HepG2 (cell line): Measurements from ENCODE around the gene MTO1. TPM values are rescaled to one million over a fixed set of nuclear protein-coding genes. Genes with fewer than 3 reads are reported as not detected.

Experiments used
- NAIF1 ChIP-seq: sonication (generic); formaldehyde crosslinking; IDR thresholded peaks from 2 replicates; pipeline ENCODE4 v1.5.0; 2020; ENCODE audit warnings: mild to moderate bottlenecking, missing genetic modification reagents, borderline replicate concordance
- NR0B2 ChIP-seq: sonication (generic); formaldehyde crosslinking; IDR thresholded peaks from 2 replicates; pipeline ENCODE4 v1.4.0; 2020; ENCODE audit warnings: mild to moderate bottlenecking, missing genetic modification reagents
- PAX8 ChIP-seq: sonication (generic); formaldehyde crosslinking; IDR thresholded peaks from 2 replicates; pipeline ENCODE4 v1.8.0; 2022; ENCODE audit warnings: mild to moderate bottlenecking, missing genetic modification reagents, borderline replicate concordance
- XBP1 ChIP-seq: sonication (generic); formaldehyde crosslinking; IDR thresholded peaks from 2 replicates; pipeline ENCODE4 v1.5.0; 2020; ENCODE audit warnings: missing genetic modification reagents
- ZBTB40 ChIP-seq, 2 experiments: fragments of 450-650 bp in 1 of 2; sonication (generic) in 1 of 2; formaldehyde crosslinking in 1 of 2; IDR thresholded peaks; 2 replicates each; pipeline versions ENCODE4 v1.6.1 to v1.8.0; 2016 to 2022; ENCODE audit warnings: antibody characterized with exemption in 1 of 2, mild to moderate bottlenecking in 1 of 2, missing genetic modification reagents in 1 of 2
- ZNF251 ChIP-seq: sonication (generic); formaldehyde crosslinking; IDR thresholded peaks from 2 replicates; pipeline ENCODE4 v1.9.0; 2021; ENCODE audit warnings: mild to moderate bottlenecking, missing genetic modification reagents
- ZNF3 ChIP-seq: IDR thresholded peaks from 2 replicates; pipeline ENCODE4 v1.7.0; 2017; ENCODE audit warnings: inconsistent platforms
- ZNF580 ChIP-seq: IDR thresholded peaks from 2 replicates; pipeline ENCODE4 v1.6.1; 2016; ENCODE audit warnings: low read depth, borderline replicate concordance
- ZNF687 ChIP-seq: sonication (generic); formaldehyde crosslinking; IDR thresholded peaks from 2 replicates; pipeline ENCODE4 v1.5.1; 2020; ENCODE audit warnings: mild to moderate bottlenecking, missing genetic modification reagents, moderate library complexity
- polyA plus RNA-seq, 8 experiments: library from polyadenylated mRNA; depleted of rRNA in 3 of 8; stranded (reverse) in 7 of 8; unstranded in 1 of 8; fragments of >200 nt; fragmentation: Illumina TruSeq in 4 of 8; extraction: Trizol in 4 of 8; gene quantifications; 2 replicates each; pipeline versions ENCODE4 v1.2.1 to v1.2.3, GENCODE V29; 2011 to 2016; ENCODE audit warnings: low read depth in 4 of 8, missing spikeins in 1 of 8, mixed read lengths in 1 of 8; ENCODE audit not compliant: insufficient read depth in 1 of 8
- total RNA-seq, 5 experiments: library from RNA; depleted of rRNA; stranded (reverse); fragments of >200 nt; fragmentation: Illumina TruSeq; extraction: Trizol; gene quantifications; 2 replicates each; pipeline ENCODE4 v1.2.3, GENCODE V29; 2016; ENCODE audit warnings: low read depth in 1 of 5
- TF ChIP-seq, protein P1 (sequence below): sonication (generic); formaldehyde crosslinking; IDR thresholded peaks from 2 replicates; pipeline ENCODE4 v1.5.1; 2020; ENCODE audit warnings: missing genetic modification reagents, mild to moderate bottlenecking, borderline replicate concordance

MTO1 gene
- total and polyA plus RNA-seq, 2 of the 13 experiments (the other 11 are each of a cell fraction or from before 2014, with no cell fraction given) = 21.1 to 45.3 TPM

GRCh38 chr6:73520688-73521350 lies 59.3 kb downstream of the MTO1 start, which contains the start of gene EEF1A1 (continued):
- TF ChIP-seq ZBTB40 (IDR thresholded peaks at IDR 0.05) (no peak), ZBTB40 (CRISPR knock-in tag; IDR thresholded peaks at IDR 0.05) (peak; percentile 3), XBP1 (CRISPR knock-in tag) (no peak), ZNF251 (CRISPR knock-in tag) (0 out of 2 replicates have a peak, but pooled peaks have one; percentile 20), ZNF580 (CRISPR knock-in tag) (0 out of 2 replicates have a peak, but pooled peaks have one; percentile 61), PAX8 (CRISPR knock-in tag) (no peak), NAIF1 (CRISPR knock-in tag) (peak; percentile 83; the same call in 1 of the 2 replicates), ZNF3 (peak; percentile 58; the same call in 1 of the 2 replicates), ZNF687 (CRISPR knock-in tag) (peak; percentile 76), NR0B2 (CRISPR knock-in tag) (peak; percentile 18)
- TF ChIP-seq, protein P1, sequence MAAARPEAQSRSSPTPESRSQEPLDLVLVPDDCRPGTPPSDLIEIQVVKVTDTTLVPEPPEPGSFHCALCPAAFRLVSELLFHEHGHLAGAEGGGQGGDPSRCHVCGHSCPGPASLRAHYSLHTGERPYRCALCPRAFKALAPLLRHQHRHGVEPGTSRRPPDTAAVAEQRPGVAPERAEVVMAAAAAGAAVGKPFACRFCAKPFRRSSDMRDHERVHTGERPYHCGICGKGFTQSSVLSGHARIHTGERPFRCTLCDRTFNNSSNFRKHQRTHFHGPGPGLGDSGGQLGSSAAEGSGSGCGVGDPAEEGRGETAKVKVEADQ (CRISPR knock-in tag) = 0 out of 2 replicates have a peak, but pooled peaks have one; percentile 55
